C1 segment of cervical spinal cord (tissue), 14 donors: ENCODE measurements around the gene TM7SF2.
A peak's percentile ranks its signal among the peaks of the same experiment; 100 is the strongest.

Experiments used
- DNase-seq, 14 donors: peaks; one replicate each; lab custom pipeline; 2025; lab: John Stamatoyannopoulos, UW

Gene TM7SF2

GRCh38 chr11:65089621-65090020 lies 22.1 kb upstream of the TM7SF2 start:
- DNase-seq: no peak

GRCh38 chr11:65090628-65091027 lies 21.0 kb upstream of the TM7SF2 start:
- DNase-seq: peak in 6 of 14 donors; percentile 2 to 42 (median 21)

GRCh38 chr11:65095427-65095826 lies 16.2 kb upstream of the TM7SF2 start:
- no peak for DNase-seq

GRCh38 chr11:65095974-65096806 lies 15.5 kb upstream of the TM7SF2 start, which contains the start of gene VPS51:
VPS51 (plus strand) TSS chr11:65096214; CDS start chr11:65096251, 37 bp downstream.
- peak; percentile 21 to 88 (median 78) for DNase-seq

GRCh38 chr11:65096926-65097325 lies 14.7 kb upstream of the TM7SF2 start:
- DNase-seq: no peak

GRCh38 chr11:65100674-65101350 lies 10.9 kb upstream of the TM7SF2 start:
- DNase-seq: no peak

GRCh38 chr11:65102142-65103095 lies 9.3 kb upstream of the TM7SF2 start:
- DNase-seq: peak in 7 of 14 donors; percentile 17 to 60 (median 46)

GRCh38 chr11:65103476-65103875 lies 8.2 kb upstream of the TM7SF2 start:
- no peak for DNase-seq

- DNase-seq: no peak
Measured at GRCh38 chr11:65104628-65105027, 7.0 kb upstream of the TM7SF2 start.

GRCh38 chr11:65107078-65107477 lies 4.6 kb upstream of the TM7SF2 start:
- no peak for DNase-seq

- no peak for DNase-seq
Measured at GRCh38 chr11:65107751-65108468, 3.8 kb upstream of the TM7SF2 start.

GRCh38 chr11:65108469-65109123 lies 3.1 kb upstream of the TM7SF2 start:
- DNase-seq: no peak

- DNase-seq: no peak
Measured at GRCh38 chr11:65109231-65110198, 2.2 kb upstream of the TM7SF2 start.

GRCh38 chr11:65110354-65110861 lies 1.3 kb upstream of the TM7SF2 start:
- DNase-seq: peak; percentile 38 to 87 (median 73)

GRCh38 chr11:65111159-65111743 lies 421 bp upstream of the TM7SF2 start:
- DNase-seq: no peak

GRCh38 chr11:65112546-65113360 lies 1.1 kb downstream of the TM7SF2 start:
- peak in 12 of 14 donors; percentile 12 to 68 (median 35) for DNase-seq

GRCh38 chr11:65113361-65113756 lies 1.7 kb downstream of the TM7SF2 start:
- no peak for DNase-seq

- DNase-seq: no peak
Measured at GRCh38 chr11:65113839-65114238, 2.2 kb downstream of the TM7SF2 start.
